Trophoblast cell (in vitro differentiated cells and primary cell): Measurements from ENCODE around the gene PNLIPRP3.

ENCODE experiments used
- DNase-seq, 2 donors: peaks; one replicate each; pipeline ENCODE4 v3.0.0-alpha.2; 2016
- H2AFZ ChIP-seq: 2 replicates; pipeline ENCODE4 v1.6.1; 2013; ENCODE audit warnings: low read length, moderate library complexity, mild to moderate bottlenecking; ENCODE audit not compliant: insufficient read depth, poor library complexity
- H2AK5ac ChIP-seq: 2 replicates; pipeline ENCODE4 v1.6.1; 2013; ENCODE audit warnings: mild to moderate bottlenecking, low read length
- H2BK120ac ChIP-seq: 2 replicates; pipeline ENCODE4 v1.6.1; 2013; ENCODE audit warnings: low read length, mild to moderate bottlenecking, moderate library complexity; ENCODE audit not compliant: insufficient read depth, poor library complexity
- H2BK12ac ChIP-seq: 2 replicates; pipeline ENCODE4 v1.6.1; 2013; ENCODE audit warnings: mild to moderate bottlenecking, low read length, moderate library complexity
- H2BK5ac ChIP-seq: 2 replicates; pipeline ENCODE4 v1.6.1; 2013; ENCODE audit warnings: low read length, low read depth, moderate library complexity, mild to moderate bottlenecking; ENCODE audit not compliant: poor library complexity
- H3K14ac ChIP-seq: 2 replicates; pipeline ENCODE4 v1.6.1; 2013; ENCODE audit warnings: mild to moderate bottlenecking, low read length
- H3K18ac ChIP-seq: 2 replicates; pipeline ENCODE4 v1.6.1; 2013; ENCODE audit warnings: mild to moderate bottlenecking, low read length
- H3K23ac ChIP-seq: 2 replicates; pipeline ENCODE4 v1.6.1; 2013; ENCODE audit warnings: low read length
- H3K27ac ChIP-seq: 2 replicates; pipeline ENCODE4 v1.5.1; 2013; ENCODE audit warnings: low read depth, mild to moderate bottlenecking, inconsistent platforms, low read length, moderate library complexity
- H3K27me3 ChIP-seq: 2 replicates; pipeline ENCODE4 v1.6.1; 2013; ENCODE audit warnings: inconsistent platforms, mild to moderate bottlenecking, low read length, moderate library complexity; ENCODE audit not compliant: insufficient read depth
- H3K36me3 ChIP-seq, 2 experiments: 1 replicate in 1 of 2; 2 replicates in 1 of 2; pipeline ENCODE4 v1.6.1; 2013; ENCODE audit warnings: low read length in 2 of 2, mild to moderate bottlenecking in 2 of 2, moderate library complexity in 1 of 2; ENCODE audit not compliant: insufficient read depth in 2 of 2, control insufficient read depth in 1 of 2
- H3K4ac ChIP-seq: 2 replicates; pipeline ENCODE4 v1.6.1; 2013; ENCODE audit warnings: low read depth, mild to moderate bottlenecking, low read length, moderate library complexity
- H3K4me1 ChIP-seq, 2 experiments: 1 replicate in 1 of 2; 2 replicates in 1 of 2; pipeline ENCODE4 v1.6.1; 2013; ENCODE audit warnings: low read length in 2 of 2, mild to moderate bottlenecking in 2 of 2, moderate library complexity in 1 of 2; ENCODE audit not compliant: insufficient read depth in 2 of 2, control insufficient read depth in 1 of 2
- H3K4me2 ChIP-seq: 2 replicates; pipeline ENCODE4 v1.6.1; 2013; ENCODE audit warnings: inconsistent platforms, mild to moderate bottlenecking, low read length, moderate library complexity
- H3K4me3 ChIP-seq: 2 replicates; pipeline ENCODE4 v1.5.1; 2013; ENCODE audit warnings: mild to moderate bottlenecking, low read depth, low read length, inconsistent platforms
- H3K79me1 ChIP-seq: one replicate; pipeline ENCODE4 v1.6.1; 2013; ENCODE audit warnings: low read length
- H3K79me2 ChIP-seq: 2 replicates; pipeline ENCODE4 v1.6.1; 2013; ENCODE audit warnings: low read length, mild to moderate bottlenecking; ENCODE audit not compliant: control insufficient read depth, insufficient read depth, poor library complexity
- H3K9ac ChIP-seq: 2 replicates; pipeline ENCODE4 v1.6.1; 2013; ENCODE audit warnings: mild to moderate bottlenecking, low read length
- H3K9me3 ChIP-seq: 2 replicates; pipeline ENCODE4 v1.6.1; 2013; ENCODE audit warnings: low read depth, mild to moderate bottlenecking, control low read depth, inconsistent platforms, low read length; ENCODE audit not compliant: insufficient read depth
- H4K12ac ChIP-seq: 2 replicates; pipeline ENCODE4 v1.6.1; 2013; ENCODE audit warnings: low read depth, mild to moderate bottlenecking, low read length, moderate library complexity
- H4K8ac ChIP-seq: 2 replicates; pipeline ENCODE4 v1.6.1; 2013; ENCODE audit warnings: low read depth, mild to moderate bottlenecking, low read length, moderate library complexity
- H4K91ac ChIP-seq: one replicate; pipeline ENCODE4 v1.6.1; 2013; ENCODE audit warnings: low read depth, mild to moderate bottlenecking, low read length, moderate library complexity
- WGBS: extraction: QIAGEN DNeasy Blood & Tissue Kit; methylation state at CpG from one replicate; pipeline ENCODE4 v1.1.7; 2013; ENCODE audit warnings: missing lambda C conversion rate; ENCODE audit not compliant: insufficient read length, insufficient coverage; ENCODE audit errors: extremely low coverage; 5-methylcytosine and 5-hydroxymethylcytosine counted together

The PNLIPRP3 gene

DNA sequence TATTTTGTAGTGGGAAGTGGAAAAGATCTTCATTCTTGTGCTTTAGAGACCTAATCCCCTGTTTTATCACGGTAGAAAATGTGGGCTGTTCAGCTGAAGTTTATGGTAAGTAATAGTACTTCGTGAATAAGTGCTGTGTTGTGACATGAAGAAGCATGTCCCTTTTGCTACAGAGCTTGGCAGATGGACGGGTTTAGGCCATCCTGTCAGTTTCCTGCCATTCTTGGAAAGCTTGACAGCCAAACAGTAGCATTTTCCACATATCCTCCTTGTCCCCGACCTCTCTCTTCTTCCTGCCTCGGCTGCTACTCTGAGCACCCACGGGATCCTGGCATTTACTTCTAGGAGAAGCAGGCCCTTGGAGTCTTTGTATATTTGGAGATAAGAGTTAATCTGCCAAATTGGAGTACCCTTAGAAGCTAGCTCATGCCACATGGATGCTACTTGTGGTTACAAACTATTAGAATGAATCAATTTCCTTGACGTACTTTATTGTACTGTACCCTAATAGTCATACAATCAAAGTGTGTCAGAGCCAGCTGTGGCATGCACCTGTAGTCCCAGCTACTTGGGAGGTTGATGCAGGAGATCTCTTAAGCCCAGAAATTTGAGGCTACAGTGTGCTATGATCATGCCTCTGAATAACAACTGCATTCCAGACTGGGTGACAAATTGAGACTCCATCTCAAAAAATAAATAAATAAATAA is 39.2 kb downstream of the PNLIPRP3 start:
- H3K79me1 ChIP-seq = peaks cover 6% of the 10 kb centered on the region
- peaks cover 0 to 4% of the 10 kb centered on the region in 2 experiments for H3K4me1 ChIP-seq
- no peak overlapping the region for H3K27ac ChIP-seq
- no peak overlapping the region for H4K91ac ChIP-seq
- H3K4me2 ChIP-seq = no peak overlapping the region
- no peaks in the 10 kb centered on the region for H3K27me3 ChIP-seq
- no peak overlapping the region for H4K8ac ChIP-seq
- no peak overlapping the region for H2AFZ ChIP-seq
- no peak overlapping the region for H3K4me3 ChIP-seq
- no peak overlapping the region for H3K23ac ChIP-seq
- H3K14ac ChIP-seq = no peak overlapping the region
- H3K4ac ChIP-seq = no peak overlapping the region
- H3K79me2 ChIP-seq = no peaks in the 10 kb centered on the region
- WGBS = no CpG with 5 or more reads among the region's 7 CpGs
- H4K12ac ChIP-seq = no peak overlapping the region
- H3K18ac ChIP-seq = no peak overlapping the region
- no peak overlapping the region for H2BK12ac ChIP-seq
- H2BK5ac ChIP-seq = no peak overlapping the region
- H2AK5ac ChIP-seq = no peak overlapping the region
- H3K9ac ChIP-seq = no peak overlapping the region
- H2BK120ac ChIP-seq = no peak overlapping the region
- H3K36me3 ChIP-seq = no peaks in the 10 kb centered on the region
- DNase-seq = no peak
- peaks cover 5% of the 10 kb centered on the region for H3K9me3 ChIP-seq

DNA sequence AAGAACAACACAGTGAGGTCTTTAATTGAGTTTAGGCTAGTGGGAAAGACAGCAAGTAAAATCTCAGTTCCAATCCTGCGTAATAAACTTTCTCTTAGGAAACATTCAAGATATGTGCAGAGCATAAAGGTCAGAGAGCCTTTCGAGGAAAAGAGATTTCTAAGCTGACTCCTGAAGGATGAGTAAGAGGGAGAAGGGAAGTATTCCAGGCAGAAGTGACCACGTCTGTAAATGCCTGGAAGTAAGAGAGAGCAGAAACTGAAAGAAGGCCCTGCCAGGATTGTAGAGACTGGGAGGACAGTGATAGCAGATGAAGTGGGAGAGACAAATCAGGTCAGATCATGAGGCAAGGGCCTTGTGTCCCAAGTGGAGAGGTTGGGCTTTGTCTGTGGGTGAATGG is 41.8 kb downstream of the PNLIPRP3 start:
- H3K18ac ChIP-seq = no peak overlapping the region

DNA sequence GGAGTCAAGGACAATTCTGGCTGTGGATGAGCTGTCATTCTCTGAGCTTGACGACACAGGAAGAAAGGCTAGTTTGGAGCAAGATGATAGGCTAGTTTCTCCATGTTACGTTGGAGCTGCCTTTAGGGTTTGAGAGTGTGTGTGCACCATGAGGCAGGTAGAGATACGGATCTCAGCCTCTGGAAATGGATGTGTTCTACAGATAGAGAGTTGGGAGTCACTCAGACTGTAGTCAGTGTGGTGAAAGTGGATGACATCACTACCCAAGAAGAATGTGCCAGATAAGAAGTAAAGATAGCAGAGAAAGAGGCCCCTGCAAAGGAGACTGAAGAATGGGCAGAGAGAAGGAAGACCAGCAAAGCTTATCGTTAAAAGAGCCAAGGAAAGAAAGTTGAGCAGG is 42.4 kb downstream of the PNLIPRP3 start:
- Histone ChIP-seq H2AFZ (no peak overlapping the region), H3K14ac (no peak overlapping the region), H4K12ac (no peak overlapping the region), H3K36me3 (no peaks in the 10 kb centered on the region), H3K9me3 (no peaks in the 10 kb centered on the region), H3K4me1 (peaks cover 0 to 4% of the 10 kb centered on the region in 2 experiments), H3K23ac (no peak overlapping the region), H3K79me1 (peaks cover 6% of the 10 kb centered on the region), H3K4ac (no peak overlapping the region), H4K8ac (no peak overlapping the region), H3K27me3 (no peaks in the 10 kb centered on the region), H3K9ac (no peak overlapping the region), H2AK5ac (no peak overlapping the region), H4K91ac (no peak overlapping the region), H2BK120ac (no peak overlapping the region), H3K27ac (peak overlapping the region; percentile 85), H3K79me2 (no peaks in the 10 kb centered on the region), H2BK12ac (no peak overlapping the region), H3K18ac (no peak overlapping the region), H2BK5ac (no peak overlapping the region), H3K4me2 (no peak overlapping the region), H3K4me3 (no peak overlapping the region)
- DNase-seq = peak; percentile 81 to 82
- no CpG with 5 or more reads among the region's 4 CpGs for WGBS

More for the DNA sequence above, 41.8 kb downstream of the PNLIPRP3 start:
- peak; percentile 33 to 41 for DNase-seq
- no peak overlapping the region for H4K12ac ChIP-seq
- no peak overlapping the region for H3K4me3 ChIP-seq
- peaks cover 3% of the 10 kb centered on the region for H3K9me3 ChIP-seq
- H3K4me1 ChIP-seq = peaks cover 0 to 4% of the 10 kb centered on the region in 2 experiments
- H3K36me3 ChIP-seq = no peaks in the 10 kb centered on the region
- H2AFZ ChIP-seq = no peak overlapping the region
- H3K79me2 ChIP-seq = no peaks in the 10 kb centered on the region
- WGBS = no CpG with 5 or more reads among the region's 3 CpGs
- peak overlapping the region; percentile 45 for H2BK5ac ChIP-seq
- H2BK120ac ChIP-seq = peak overlapping the region; percentile 47
- peak overlapping the region; percentile 82 for H4K91ac ChIP-seq
- H2BK12ac ChIP-seq = peak overlapping the region; percentile 37
- no peak overlapping the region for H3K14ac ChIP-seq
- no peaks in the 10 kb centered on the region for H3K27me3 ChIP-seq
- no peak overlapping the region for H3K9ac ChIP-seq
- H3K79me1 ChIP-seq = peaks cover 6% of the 10 kb centered on the region
- no peak overlapping the region for H3K4ac ChIP-seq
- no peak overlapping the region for H4K8ac ChIP-seq
- peak overlapping the region; percentile 85 for H3K27ac ChIP-seq
- H3K4me2 ChIP-seq = no peak overlapping the region
- H3K23ac ChIP-seq = no peak overlapping the region
- H2AK5ac ChIP-seq = no peak overlapping the region

DNA sequence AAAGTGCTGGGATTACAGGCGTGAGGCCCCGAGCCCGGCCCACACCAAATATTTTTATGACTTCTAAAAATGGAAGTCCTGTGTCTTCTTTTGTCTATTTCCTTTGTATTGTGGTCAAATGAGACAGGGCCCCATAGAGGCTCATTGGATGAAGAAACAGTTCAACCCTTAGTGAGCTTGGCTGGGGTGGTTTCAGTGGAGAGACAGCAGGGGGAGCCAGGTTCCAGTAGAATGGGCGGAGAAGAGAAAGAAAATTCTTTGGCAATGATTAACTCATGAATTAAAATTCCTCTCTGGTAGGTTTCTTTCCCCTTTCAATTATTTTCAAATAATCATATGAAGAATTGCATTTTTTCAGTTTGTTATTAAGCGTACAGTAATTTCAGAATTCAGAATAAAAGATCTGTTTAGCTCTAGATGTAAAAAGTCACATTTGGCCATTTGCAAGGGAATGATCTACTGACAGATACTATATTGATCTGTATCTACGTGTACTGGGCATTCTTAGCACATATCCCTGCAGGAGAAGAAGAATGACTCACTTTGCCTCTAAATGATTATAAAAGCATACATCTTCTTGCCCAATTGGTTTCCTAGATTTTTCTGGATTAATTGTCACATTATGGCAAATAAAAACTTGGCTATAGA is 43.2 kb downstream of the PNLIPRP3 start:
- H2BK120ac ChIP-seq = peak overlapping the region; percentile 58
- H3K18ac ChIP-seq = no peak overlapping the region
- no peak overlapping the region for H2AFZ ChIP-seq
- H2AK5ac ChIP-seq = no peak overlapping the region
- peak overlapping the region; percentile 37 for H3K14ac ChIP-seq
- peaks cover 0 to 4% of the 10 kb centered on the region in 2 experiments for H3K4me1 ChIP-seq
- H4K12ac ChIP-seq = no peak overlapping the region
- H3K4ac ChIP-seq = no peak overlapping the region
- H3K79me1 ChIP-seq = peaks cover 6% of the 10 kb centered on the region
- WGBS = no CpG with 5 or more reads among the region's 6 CpGs
- H3K4me3 ChIP-seq = no peak overlapping the region
- H2BK12ac ChIP-seq = peak overlapping the region; percentile 84
- no peak overlapping the region for H3K9ac ChIP-seq
- H2BK5ac ChIP-seq = peak overlapping the region; percentile 77
- H3K27me3 ChIP-seq = no peaks in the 10 kb centered on the region
- DNase-seq = peak; percentile 58 to 60
- H4K91ac ChIP-seq = peak overlapping the region; percentile 61
- H3K27ac ChIP-seq = peak overlapping the region; percentile 90
- no peak overlapping the region for H3K4me2 ChIP-seq
- no peak overlapping the region for H3K23ac ChIP-seq
- no peaks in the 10 kb centered on the region for H3K9me3 ChIP-seq
- H4K8ac ChIP-seq = peak overlapping the region; percentile 79
- H3K79me2 ChIP-seq = no peaks in the 10 kb centered on the region
- no peaks in the 10 kb centered on the region for H3K36me3 ChIP-seq
